Measurements from ENCODE around the gene DZIP3.
A peak's percentile ranks its signal among the peaks of the same experiment; 100 is the strongest.

Gene DZIP3

GRCh38 chr3:108589081-108589997 lies at the start of gene DZIP3, which contains the start of gene CIP2A:
Gene DZIP3 (plus strand): TSS chr3:108589722. CDS start chr3:108605407, 15,685 bp downstream.
Gene CIP2A (minus strand): TSS chr3:108589438. CDS start chr3:108589375, 63 bp downstream.
- in situ Hi-C loops (cut with HindIII; ENCODE audit: low sequenced_read_pairs): no loop called here
- DNase-seq (ENCODE audit: low read depth, low spot score): peak; percentile 97
- peak within 1 kb of the TSS; percentile 74 for H3K4me3 ChIP-seq (ENCODE audit: low read depth, low read length)
- TF ChIP-seq, protein P1, sequence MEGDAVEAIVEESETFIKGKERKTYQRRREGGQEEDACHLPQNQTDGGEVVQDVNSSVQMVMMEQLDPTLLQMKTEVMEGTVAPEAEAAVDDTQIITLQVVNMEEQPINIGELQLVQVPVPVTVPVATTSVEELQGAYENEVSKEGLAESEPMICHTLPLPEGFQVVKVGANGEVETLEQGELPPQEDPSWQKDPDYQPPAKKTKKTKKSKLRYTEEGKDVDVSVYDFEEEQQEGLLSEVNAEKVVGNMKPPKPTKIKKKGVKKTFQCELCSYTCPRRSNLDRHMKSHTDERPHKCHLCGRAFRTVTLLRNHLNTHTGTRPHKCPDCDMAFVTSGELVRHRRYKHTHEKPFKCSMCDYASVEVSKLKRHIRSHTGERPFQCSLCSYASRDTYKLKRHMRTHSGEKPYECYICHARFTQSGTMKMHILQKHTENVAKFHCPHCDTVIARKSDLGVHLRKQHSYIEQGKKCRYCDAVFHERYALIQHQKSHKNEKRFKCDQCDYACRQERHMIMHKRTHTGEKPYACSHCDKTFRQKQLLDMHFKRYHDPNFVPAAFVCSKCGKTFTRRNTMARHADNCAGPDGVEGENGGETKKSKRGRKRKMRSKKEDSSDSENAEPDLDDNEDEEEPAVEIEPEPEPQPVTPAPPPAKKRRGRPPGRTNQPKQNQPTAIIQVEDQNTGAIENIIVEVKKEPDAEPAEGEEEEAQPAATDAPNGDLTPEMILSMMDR (IDR thresholded peaks at IDR 0.05; ENCODE audit: low read depth, low read length): no peak

GRCh38 chr3:108546247-108546646 lies 43.3 kb upstream of the DZIP3 start:
- peak; percentile 29 for DNase-seq (ENCODE audit: low read depth, low spot score)
- TF ChIP-seq, protein P1 (IDR thresholded peaks at IDR 0.05; ENCODE audit: low read depth, low read length): no peak
- H3K4me3 ChIP-seq (ENCODE audit: low read depth, low read length): no peak overlapping the region
- in situ Hi-C loops (cut with HindIII; ENCODE audit: low sequenced_read_pairs): no loop called here

DNA sequence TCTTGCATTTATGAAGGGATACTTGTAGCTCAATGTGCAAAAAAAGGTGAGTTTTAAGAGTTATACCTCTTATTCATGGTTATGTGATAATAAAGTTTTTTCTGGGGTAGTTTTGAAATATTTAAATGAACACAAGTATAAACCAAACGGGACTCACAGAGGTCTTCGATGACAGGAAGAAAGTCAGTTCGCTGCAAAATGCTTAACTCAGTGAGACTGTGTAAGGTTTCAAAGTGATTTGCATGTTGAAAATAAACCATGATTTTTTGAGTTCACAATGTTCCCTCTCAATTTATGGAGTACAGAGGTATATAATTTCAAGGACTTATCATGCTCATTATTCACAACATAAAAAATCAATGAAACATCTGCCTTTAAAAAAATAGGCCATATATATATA lies 42.8 kb upstream of the DZIP3 start:
- in situ Hi-C loops (cut with HindIII; ENCODE audit: low sequenced_read_pairs): no loop called here
- H3K4me3 ChIP-seq (ENCODE audit: low read depth, low read length): no peak overlapping the region
- DNase-seq (ENCODE audit: low read depth, low spot score): no peak
- TF ChIP-seq, protein P1 (IDR thresholded peaks at IDR 0.05; ENCODE audit: low read depth, low read length): no peak

DNA sequence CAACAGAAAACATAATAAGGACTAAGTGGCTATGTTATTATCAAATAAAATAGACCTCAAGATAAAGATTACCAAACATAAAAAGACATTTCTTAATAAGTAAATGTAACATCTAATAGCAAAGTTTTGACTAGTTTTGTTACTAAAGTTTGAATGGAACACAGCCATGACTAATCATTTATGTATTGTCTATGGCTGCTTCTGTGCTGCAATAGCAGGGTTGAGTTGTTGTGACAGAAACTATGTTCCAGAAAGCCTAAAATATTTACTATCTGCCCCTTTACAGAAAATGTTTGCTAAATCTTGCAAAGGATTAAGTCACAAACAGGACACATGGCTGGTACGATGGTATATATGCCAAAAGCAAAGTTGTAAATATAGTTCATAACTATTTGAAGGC lies 41.2 kb upstream of the DZIP3 start:
- H3K4me3 ChIP-seq (ENCODE audit: low read depth, low read length): no peak overlapping the region
- TF ChIP-seq, protein P1 (IDR thresholded peaks at IDR 0.05; ENCODE audit: low read depth, low read length): no peak
- DNase-seq (ENCODE audit: low read depth, low spot score): no peak
- in situ Hi-C loops (cut with HindIII; ENCODE audit: low sequenced_read_pairs): no loop called here

GRCh38 chr3:108548886-108549285 lies 40.6 kb upstream of the DZIP3 start:
- in situ Hi-C loops (cut with HindIII; ENCODE audit: low sequenced_read_pairs): no loop called here
- H3K4me3 ChIP-seq (ENCODE audit: low read depth, low read length): no peak overlapping the region
- TF ChIP-seq, protein P1 (IDR thresholded peaks at IDR 0.05; ENCODE audit: low read depth, low read length): no peak
- no peak for DNase-seq (ENCODE audit: low read depth, low spot score)

DNA sequence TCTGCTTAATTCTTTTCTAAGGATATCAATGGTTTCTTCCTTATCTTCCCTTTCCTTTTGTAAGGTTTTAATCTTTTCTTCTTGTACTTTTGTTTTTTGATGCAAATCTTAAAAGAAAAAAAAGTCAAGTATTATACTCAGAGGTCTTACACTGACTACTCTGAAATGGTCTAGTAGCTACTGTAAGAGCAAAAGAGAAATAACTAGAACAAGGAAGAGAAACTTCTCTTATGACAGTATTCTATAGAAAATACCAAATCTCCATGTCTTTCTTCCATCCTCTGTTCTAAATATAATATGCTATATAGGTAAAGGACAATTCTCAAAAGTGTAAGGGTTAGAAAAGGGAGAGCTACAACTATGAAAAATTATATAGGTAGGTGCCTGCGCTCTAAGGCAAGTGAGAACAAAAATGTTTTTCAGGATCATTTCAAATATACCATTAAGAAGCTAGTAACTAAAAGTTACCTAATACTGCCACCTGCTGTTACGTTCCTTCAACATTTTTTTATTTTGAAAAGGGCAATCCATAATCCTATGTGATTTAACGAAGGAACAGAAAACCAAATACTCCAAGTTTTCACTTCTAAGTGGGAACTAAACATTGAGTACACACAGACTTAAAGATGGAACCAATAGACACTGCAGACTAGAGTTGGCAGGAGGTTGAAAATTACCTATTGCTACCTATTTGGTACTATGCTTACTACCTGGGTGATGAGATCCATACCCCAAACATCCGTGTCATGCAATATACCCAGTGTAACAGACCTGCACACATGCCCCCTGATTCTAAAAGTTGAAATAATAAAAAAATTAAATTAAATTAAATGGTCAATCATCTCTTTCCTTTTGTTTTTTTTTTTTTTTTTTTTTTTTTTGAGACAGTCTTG lies 37.0 kb upstream of the DZIP3 start:
- TF ChIP-seq, protein P1 (IDR thresholded peaks at IDR 0.05; ENCODE audit: low read depth, low read length): peak; percentile 29
- in situ Hi-C loops (cut with HindIII; ENCODE audit: low sequenced_read_pairs): no loop called here
- no peak overlapping the region for H3K4me3 ChIP-seq (ENCODE audit: low read depth, low read length)
- peak; percentile 63 for DNase-seq (ENCODE audit: low read depth, low spot score)

Data from astrocyte of the spinal cord (primary cell).